NCI-H2029 (cell line): Measurements from ENCODE around the gene TNFSF4.
"Not testable (repeated sequence)": the region's sequence is repeated elsewhere in the genome, so short reads cannot be mapped to it uniquely, and the experiment has no call there.

Experiments
- DNase-seq: peaks from one replicate; lab custom pipeline; 2025; lab: John Stamatoyannopoulos, UW

TNFSF4 gene

DNA sequence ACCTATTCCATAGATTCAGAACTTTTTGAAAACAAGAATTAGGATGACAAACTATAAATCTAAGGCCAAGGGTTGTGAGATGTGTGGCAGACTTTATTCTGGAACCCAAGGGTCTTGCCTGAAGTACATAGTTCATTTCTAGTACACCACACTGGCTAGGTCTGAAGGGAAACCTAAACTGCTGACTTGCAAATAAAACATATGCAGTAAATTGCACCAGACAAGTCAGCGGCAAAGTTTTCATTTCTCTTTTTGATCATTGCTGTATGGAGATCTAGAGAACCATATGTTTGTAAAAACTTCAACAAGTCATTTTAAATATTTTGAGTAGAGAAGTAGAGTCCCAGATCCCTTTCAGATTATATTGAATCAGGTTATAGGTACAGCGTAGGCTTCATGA, 43.9 kb downstream of the TNFSF4 start:
- no peak for DNase-seq

GRCh38 chr1:173162601-173163000, 44.5 kb downstream of the TNFSF4 start:
- no peak for DNase-seq

- DNase-seq = no peak
Observed at GRCh38 chr1:173161510-173162221, 45.5 kb downstream of the TNFSF4 start.

DNA sequence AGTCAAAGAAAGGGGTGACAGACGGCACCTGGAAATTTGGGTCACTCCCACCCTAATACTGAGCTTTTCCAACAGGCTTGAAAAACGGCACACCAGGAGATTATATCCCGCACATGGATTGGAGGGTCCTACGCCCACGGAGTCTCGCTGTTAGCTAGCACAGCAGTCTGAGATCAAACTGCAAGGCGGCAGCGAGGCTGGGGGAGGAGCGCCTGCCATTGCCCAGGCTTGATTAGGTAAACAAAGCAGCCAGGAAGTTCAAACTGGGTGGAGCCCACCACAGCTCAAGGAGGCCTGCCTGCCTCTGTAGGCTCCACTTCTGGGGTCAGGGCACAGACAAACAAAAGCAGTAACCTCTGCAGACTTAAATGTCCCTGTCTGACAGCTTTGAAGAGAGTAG, 53.2 kb downstream of the TNFSF4 start:
- DNase-seq = not testable (repeated sequence)

DNA sequence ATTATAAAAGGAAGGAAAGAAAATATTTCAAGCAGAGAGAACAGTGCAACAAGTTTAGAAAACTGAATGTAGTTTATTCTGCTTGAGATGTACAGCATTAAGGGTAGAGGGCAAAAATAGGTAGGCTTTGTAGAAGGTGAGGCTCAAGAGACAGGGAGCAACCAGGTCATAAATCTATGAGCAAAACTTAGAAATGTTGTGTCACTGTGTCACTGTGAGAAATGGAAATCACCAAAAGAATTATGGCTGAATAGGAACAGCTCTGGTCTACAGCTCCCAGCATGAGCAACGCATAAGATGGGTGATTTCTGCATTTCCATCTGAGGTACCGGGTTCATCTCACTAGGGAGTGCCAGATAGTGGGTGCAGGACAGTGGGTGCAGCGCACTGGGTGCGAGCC, 53.6 kb downstream of the TNFSF4 start:
- no peak for DNase-seq

GRCh38 chr1:173152598-173152997, 54.5 kb downstream of the TNFSF4 start:
- DNase-seq = no peak

DNA sequence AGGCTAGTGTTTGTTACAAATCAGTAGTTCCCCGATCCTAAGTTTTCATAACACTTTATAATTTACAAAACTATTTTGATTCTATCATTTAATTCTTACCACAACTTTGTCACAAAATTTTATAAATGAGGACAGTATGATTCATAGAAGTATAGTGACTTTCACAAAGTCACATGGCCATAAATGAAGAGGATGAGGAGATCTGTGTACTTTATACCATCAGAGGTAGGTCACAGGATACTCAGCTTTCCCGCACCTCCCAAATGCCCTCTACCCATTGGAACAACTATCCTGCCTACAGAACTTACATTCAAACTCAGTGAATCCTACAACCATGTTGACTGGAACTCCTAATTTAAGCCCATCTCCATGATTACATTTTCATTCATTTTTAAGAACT, 56.3 kb downstream of the TNFSF4 start:
- DNase-seq = no peak

- no peak for DNase-seq
Observed at GRCh38 chr1:173149887-173150286, 57.2 kb downstream of the TNFSF4 start.

- no peak for DNase-seq
Observed at GRCh38 chr1:173148971-173149370, 58.2 kb downstream of the TNFSF4 start.

DNA sequence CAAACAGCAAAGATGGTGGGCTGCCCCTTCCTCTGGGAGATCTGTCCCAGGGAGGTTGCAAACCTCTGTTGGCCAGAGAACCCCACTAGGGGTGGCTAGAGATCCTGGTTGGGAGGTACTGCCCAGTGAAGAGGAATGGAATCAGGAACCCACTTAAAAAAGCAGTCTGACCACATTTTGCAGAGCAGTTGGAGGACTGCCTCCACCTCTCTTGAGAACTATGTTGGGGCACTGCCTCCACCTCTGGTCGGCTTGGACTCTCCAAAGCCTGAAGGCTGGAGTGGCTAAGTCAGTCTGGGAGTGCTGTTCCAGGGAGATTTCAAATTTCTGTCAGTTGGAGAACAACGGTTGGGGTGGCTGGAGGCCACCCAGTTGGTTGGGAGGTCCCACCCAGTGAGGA, 58.6 kb downstream of the TNFSF4 start:
- DNase-seq = no peak

- DNase-seq = no peak
Observed at GRCh38 chr1:173140733-173141132, 66.4 kb downstream of the TNFSF4 start.

GRCh38 chr1:173139706-173140105, 67.4 kb downstream of the TNFSF4 start:
- no peak for DNase-seq

- DNase-seq = no peak
Observed at GRCh38 chr1:173137107-173137706, 69.9 kb downstream of the TNFSF4 start.

- DNase-seq = no peak
Observed at GRCh38 chr1:173134800-173135199, 72.3 kb downstream of the TNFSF4 start.

GRCh38 chr1:173134029-173134428, 73.1 kb downstream of the TNFSF4 start:
- DNase-seq = no peak
